ENCODE results near the gene TTF1.

TTF1 gene, protein sequence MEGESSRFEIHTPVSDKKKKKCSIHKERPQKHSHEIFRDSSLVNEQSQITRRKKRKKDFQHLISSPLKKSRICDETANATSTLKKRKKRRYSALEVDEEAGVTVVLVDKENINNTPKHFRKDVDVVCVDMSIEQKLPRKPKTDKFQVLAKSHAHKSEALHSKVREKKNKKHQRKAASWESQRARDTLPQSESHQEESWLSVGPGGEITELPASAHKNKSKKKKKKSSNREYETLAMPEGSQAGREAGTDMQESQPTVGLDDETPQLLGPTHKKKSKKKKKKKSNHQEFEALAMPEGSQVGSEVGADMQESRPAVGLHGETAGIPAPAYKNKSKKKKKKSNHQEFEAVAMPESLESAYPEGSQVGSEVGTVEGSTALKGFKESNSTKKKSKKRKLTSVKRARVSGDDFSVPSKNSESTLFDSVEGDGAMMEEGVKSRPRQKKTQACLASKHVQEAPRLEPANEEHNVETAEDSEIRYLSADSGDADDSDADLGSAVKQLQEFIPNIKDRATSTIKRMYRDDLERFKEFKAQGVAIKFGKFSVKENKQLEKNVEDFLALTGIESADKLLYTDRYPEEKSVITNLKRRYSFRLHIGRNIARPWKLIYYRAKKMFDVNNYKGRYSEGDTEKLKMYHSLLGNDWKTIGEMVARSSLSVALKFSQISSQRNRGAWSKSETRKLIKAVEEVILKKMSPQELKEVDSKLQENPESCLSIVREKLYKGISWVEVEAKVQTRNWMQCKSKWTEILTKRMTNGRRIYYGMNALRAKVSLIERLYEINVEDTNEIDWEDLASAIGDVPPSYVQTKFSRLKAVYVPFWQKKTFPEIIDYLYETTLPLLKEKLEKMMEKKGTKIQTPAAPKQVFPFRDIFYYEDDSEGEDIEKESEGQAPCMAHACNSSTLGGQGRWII

DNA sequence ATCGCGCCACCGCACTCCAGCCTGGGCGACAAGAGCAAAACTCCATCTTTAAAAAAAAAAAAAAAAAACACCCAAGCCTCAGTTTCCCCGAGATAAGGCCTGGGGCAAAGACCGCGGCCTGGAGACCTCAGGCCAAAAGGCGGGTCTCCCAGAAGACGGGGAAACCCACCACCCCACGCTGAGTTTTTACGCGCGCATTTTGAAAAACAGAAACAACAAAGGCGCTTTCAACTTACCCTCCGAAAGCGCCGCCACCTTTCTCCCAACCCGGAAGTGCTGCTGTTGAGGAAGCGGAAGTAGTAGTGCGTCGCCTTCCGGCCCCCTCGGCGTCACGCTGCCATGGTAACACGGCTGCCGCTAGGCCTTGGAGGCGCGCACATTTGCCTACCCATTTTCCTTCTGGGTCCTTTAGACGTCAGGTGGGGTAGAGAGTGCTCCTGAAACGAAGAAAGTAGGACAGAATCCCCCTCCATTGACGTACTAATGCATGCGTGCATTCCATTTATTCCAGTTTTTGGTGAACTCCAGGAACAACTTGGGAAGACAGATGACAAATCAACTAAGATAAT lies at the start of gene TTF1:
TSS of gene TTF1 (minus strand) at position 287 of the 569 bp plus-strand sequence. CDS start 4,019 bp downstream, outside the sequence.
- peaks cover 28% of the 10 kb centered on the region for H3K36me3 Mint-ChIP-seq (ENCODE audit: low read depth)
- TF ChIP-seq CTCF (IDR thresholded peaks at IDR 0.05): no peak
- H3K9me3 Mint-ChIP-seq: no peaks in the 10 kb centered on the region
- H3K27ac Mint-ChIP-seq: peak within 1 kb of the TSS; percentile 65
- peaks cover 55% of the 10 kb centered on the region for H3K4me1 Mint-ChIP-seq
- DNase-seq: peak; percentile 85
- H3K27me3 Mint-ChIP-seq (ENCODE audit: low read depth, poor library complexity): peaks cover 44% of the 10 kb centered on the region
- H3K4me3 Mint-ChIP-seq: peak within 1 kb of the TSS; percentile 91

- no peak overlapping the region for H3K4me3 Mint-ChIP-seq
- H3K4me1 Mint-ChIP-seq: peaks cover 32% of the 10 kb centered on the region
These were observed 49.6 kb upstream of the TTF1 start for GRCh38 chr9:132456241-132456640.

DNA sequence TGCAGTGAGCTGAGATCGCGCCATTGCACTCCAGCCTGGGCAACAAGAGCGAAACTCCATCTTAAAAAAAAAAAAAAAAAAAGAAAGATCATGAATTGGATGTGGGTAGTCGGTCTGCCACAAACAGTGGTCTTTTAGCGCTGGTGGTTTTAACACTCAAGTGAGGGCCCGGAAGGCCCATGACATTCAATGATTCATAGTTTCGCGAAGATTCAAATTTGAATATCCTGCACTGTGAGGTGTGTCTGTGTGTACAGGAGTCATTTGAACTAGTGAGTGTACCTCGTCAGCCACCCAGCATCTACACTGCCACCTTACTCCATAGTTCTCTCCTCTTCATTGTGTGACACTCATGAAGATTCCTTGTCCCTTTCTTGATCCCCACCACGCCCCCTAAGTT lies 44.6 kb upstream of the TTF1 start:
- Mint-ChIP-seq H3K36me3 (ENCODE audit: low read depth) (no peaks in the 10 kb centered on the region), H3K27me3 (ENCODE audit: low read depth, poor library complexity) (peaks cover 40% of the 10 kb centered on the region), H3K27ac (no peak overlapping the region), H3K4me3 (no peak overlapping the region), H3K4me1 (peaks cover 2% of the 10 kb centered on the region), H3K9me3 (no peaks in the 10 kb centered on the region)
- no peak for DNase-seq
- TF ChIP-seq CTCF (IDR thresholded peaks at IDR 0.05): no peak

More at GRCh38 chr9:132456241-132456640, 49.6 kb upstream of the TTF1 start:
- Mint-ChIP-seq H3K27me3 (ENCODE audit: low read depth, poor library complexity) (peaks cover 18% of the 10 kb centered on the region), H3K27ac (no peak overlapping the region), H3K9me3 (no peaks in the 10 kb centered on the region), H3K36me3 (ENCODE audit: low read depth) (no peaks in the 10 kb centered on the region)
- no peak for DNase-seq
- TF ChIP-seq CTCF (IDR thresholded peaks at IDR 0.05): no peak

- Mint-ChIP-seq H3K9me3 (no peaks in the 10 kb centered on the region), H3K27ac (no peak overlapping the region)
These were observed 41.3 kb upstream of the TTF1 start for GRCh38 chr9:132447902-132448301.

DNA sequence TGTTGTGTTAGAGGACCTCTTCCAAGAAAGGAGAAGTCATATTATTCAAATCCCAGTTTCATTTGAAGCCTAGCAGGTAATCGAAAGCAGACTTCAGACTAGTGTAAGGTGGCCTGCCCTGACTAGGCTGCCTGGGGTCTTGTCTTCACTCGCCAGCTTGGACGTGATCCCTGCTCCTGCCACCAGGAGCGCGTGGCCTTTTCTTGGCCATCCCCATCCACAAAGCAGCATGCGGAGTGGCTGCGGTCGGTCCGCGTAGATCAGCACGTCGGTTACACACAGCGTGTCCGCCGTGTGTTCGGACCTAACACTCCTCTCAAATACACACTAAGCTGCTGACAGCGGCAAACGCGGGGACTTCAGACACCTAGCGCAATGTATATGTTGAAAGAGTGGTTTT lies 40.7 kb upstream of the TTF1 start:
- no peaks in the 10 kb centered on the region for H3K36me3 Mint-ChIP-seq (ENCODE audit: low read depth)
- peaks cover 59% of the 10 kb centered on the region for H3K27me3 Mint-ChIP-seq (ENCODE audit: low read depth, poor library complexity)
- TF ChIP-seq CTCF (IDR thresholded peaks at IDR 0.05): peak; percentile 61
- H3K27ac Mint-ChIP-seq: no peak overlapping the region
- H3K9me3 Mint-ChIP-seq: no peaks in the 10 kb centered on the region
- H3K4me3 Mint-ChIP-seq: no peak overlapping the region
- no peaks in the 10 kb centered on the region for H3K4me1 Mint-ChIP-seq
- peak; percentile 67 for DNase-seq

More at GRCh38 chr9:132447902-132448301, 41.3 kb upstream of the TTF1 start:
- H3K27me3 Mint-ChIP-seq (ENCODE audit: low read depth, poor library complexity): peaks cover 59% of the 10 kb centered on the region
- H3K36me3 Mint-ChIP-seq (ENCODE audit: low read depth): no peaks in the 10 kb centered on the region
- H3K4me3 Mint-ChIP-seq: no peak overlapping the region
- no peak for TF ChIP-seq CTCF (IDR thresholded peaks at IDR 0.05)
- no peaks in the 10 kb centered on the region for H3K4me1 Mint-ChIP-seq
- no peak for DNase-seq
